Measurements from ENCODE around the gene RAC3.

Gene RAC3

GRCh38 chr17:82013772-82014321 lies 17.6 kb upstream of the RAC3 start:
- TF ChIP-seq CTCF (IDR thresholded peaks at IDR 0.05; ENCODE audit: insufficient read depth, missing control alignments), result no peak
- no peak for FAIRE-seq

GRCh38 chr17:82014432-82014831 lies 17.0 kb upstream of the RAC3 start:
- DNase-seq (ENCODE audit: insufficient read length, low spot score), result no peak

More at GRCh38 chr17:82013772-82014321, 17.6 kb upstream of the RAC3 start:
- DNase-seq (ENCODE audit: insufficient read length, low spot score), result no peak

GRCh38 chr17:82014971-82015310 lies 16.5 kb upstream of the RAC3 start:
- no peak for TF ChIP-seq CTCF (IDR thresholded peaks at IDR 0.05; ENCODE audit: insufficient read depth, missing control alignments)
- no peak for FAIRE-seq
- DNase-seq (ENCODE audit: insufficient read length, low spot score), result no peak

More at GRCh38 chr17:82014432-82014831, 17.0 kb upstream of the RAC3 start:
- no peak for FAIRE-seq
- no peak for TF ChIP-seq CTCF (IDR thresholded peaks at IDR 0.05; ENCODE audit: insufficient read depth, missing control alignments)

DNA sequence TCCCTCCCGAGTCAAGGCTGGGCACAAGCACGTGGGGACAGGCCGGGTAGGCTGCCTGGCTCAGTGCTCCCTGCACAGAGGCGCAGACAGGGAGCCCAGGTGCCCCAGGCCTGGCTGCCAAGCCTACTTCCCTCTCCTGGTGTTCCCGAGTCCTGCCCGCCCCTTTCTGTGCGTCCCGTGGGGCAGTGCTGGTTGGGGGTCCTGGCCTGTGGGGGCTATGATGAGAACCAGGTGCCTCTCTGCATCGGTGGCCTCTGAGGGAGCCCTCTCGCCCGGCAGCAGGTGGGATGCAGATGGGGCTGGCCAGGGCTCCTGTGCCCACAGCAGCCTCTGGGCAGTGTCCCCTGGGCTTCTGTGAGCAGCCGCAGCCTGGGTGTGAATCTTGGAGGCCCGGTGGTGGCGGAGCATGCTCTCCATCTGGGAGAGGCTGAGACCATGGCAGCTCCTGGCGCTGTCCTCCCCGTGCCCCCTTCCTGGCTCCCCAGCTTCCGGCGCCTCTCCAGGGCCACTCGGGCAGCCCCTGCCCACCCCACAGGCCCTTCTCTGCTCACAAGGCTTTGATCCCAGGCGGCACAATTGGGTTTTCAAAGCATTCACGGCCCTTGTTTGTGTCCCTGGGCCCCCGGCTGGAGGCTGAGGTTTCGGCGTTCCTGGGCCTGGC lies 16.0 kb upstream of the RAC3 start:
- no peak for TF ChIP-seq CTCF (IDR thresholded peaks at IDR 0.05; ENCODE audit: insufficient read depth, missing control alignments)
- DNase-seq (ENCODE audit: insufficient read length, low spot score), result no peak
- FAIRE-seq, result no peak

DNA sequence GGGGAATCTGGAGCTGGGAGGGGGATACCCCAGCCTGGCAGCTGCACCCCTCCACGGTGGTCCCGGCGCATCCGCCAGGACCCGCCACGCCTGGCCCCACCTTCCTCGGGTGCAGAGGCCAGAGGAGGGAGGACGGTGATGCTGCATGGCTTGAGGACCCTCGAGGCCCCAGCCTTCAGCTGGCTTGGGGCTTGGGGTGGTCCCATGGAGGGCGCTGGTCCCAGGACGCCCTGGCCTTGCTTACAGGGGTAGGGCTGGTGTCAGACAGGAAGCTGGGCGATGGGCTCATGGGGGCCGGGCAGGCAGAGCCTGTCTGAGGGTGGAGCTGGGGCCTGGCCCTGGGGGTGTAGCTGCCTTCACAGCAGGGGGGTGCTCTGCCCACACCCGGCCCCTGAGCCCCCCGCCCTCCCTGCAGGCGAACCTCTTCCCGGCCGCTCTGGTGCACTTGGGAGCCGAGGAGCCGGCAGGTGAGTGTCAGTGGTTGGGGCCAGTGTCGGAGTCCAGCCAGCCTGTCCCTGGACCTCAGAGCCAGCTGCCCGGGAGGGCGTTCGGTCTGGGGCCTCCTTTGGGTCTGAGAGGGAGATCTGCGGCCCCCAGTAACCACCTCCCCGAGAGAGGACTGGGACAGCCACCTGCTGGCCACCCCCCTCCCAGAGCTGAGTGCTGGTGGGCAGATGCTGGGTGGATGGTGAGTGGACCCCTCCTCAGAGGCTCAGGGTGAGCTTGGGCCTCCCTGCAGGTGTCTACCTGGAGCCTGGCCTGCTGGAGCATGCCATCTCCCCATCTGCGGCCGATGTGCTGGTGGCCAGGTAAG lies 15.2 kb upstream of the RAC3 start:
- TF ChIP-seq CTCF (IDR thresholded peaks at IDR 0.05; ENCODE audit: insufficient read depth, missing control alignments), result no peak
- DNase-seq (ENCODE audit: insufficient read length, low spot score) (no peak), FAIRE-seq (no peak)

DNA sequence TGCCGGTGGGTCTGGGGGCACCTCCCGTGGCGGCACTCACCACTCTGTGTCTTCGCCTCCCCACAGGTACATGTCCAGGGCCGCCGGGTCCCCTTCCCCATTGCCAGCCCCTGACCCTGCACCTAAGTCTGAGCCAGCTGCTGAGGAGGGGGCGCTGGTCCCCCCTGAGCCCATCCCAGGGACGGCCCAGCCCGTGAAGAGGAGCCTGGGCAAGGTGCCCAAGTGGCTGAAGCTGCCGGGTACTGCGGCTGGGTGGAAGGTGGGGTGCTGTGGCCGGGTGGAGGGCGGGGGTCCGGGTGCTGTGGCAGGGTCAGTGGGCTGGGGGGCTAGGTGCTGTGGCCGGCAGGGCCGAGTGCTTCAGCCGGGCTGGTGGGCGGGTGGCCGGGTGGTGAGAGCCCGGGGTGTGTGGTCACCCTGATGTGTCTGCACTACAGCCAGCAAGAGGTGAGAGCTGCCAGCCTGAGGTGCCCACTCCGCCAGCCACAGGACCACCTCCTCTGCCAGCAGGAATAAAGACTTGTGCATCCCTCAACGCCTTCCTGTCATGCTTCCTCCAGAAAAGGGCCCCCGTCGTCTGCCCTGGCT lies 14.5 kb upstream of the RAC3 start:
- FAIRE-seq, result no peak
- TF ChIP-seq CTCF (IDR thresholded peaks at IDR 0.05; ENCODE audit: insufficient read depth, missing control alignments), result no peak

More for the DNA sequence above, 14.5 kb upstream of the RAC3 start:
- no peak for DNase-seq (ENCODE audit: insufficient read length, low spot score)

Measured in D721Med (cell line).